ENCODE measurements around the gene CARD9.

Gene CARD9

DNA sequence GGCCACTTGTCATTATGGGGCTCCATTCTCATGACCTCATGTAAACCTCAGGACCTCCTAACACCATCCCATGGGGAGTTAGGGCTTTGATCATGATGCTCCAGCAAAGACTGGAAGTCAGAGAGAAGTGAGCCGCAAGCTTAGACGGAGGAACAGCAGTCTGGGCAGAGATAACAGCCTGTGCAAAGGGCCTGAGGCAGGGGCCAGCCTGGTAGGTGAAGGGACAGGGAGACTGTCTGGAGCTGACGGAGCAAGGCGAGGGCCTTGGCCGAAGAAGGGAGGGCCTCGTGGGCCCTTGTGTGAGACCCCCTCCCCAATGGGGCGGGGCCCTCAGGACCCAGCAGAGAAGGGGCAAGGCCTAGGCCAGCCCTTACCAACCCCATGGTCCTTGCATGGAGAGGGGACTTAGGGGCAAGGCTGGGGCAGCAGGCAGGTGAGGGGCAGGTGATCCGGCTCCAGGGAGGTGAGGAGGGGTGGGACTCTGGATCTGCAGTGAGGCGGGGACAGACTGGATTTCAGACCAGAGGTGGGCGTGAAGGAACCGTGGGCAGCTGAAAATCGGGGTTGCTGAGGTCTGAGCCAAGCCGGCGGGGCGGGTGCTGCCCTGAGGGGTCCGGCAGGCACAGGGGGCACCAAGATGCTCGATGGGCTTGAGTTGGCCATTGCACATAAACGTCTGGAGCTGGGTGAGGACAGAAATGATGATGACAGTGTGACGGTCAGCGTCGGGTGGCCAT lies 28.8 kb downstream of the CARD9 start:
- no peak for DNase-seq

GRCh38 chr9:136343884-136344269 lies 29.6 kb downstream of the CARD9 start:
- no peak for DNase-seq

DNA sequence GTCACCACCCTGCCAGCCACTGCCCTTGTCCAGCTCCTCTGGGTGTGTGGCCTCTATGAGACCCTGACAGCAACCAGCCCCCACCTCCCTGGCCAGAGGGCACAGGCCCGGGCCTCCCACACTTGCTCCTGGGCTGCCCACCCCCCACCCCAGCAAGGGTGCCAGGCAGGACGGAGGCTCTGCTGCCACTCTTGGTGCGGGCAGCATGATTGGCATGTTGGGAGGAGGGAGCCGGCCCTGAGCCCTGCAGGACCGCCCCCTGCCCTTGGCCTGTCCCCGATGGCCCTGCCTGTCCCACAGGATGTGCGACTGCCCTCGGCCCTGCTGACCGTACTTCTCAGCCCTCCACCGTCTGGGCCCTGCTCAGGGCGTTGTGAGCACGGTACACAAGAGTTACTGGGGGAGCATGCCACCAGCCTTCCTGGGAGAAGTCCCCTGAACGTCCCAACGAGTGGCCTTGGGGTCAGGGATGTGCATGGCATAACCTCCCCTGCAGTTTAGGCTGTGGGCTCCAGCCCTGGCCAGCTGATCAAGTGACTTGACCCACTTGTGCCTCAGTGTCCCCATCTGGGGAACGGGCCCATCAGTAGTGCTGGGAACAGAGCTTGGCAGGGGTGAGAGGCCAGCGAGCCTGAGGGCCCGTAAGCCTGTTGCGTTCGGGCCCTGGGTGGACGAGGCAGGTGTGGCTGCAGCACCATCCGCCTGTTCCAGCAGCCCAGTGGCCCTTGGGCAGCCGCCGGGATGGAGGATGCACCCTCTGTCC lies 30.2 kb downstream of the CARD9 start:
- no peak for DNase-seq

DNA sequence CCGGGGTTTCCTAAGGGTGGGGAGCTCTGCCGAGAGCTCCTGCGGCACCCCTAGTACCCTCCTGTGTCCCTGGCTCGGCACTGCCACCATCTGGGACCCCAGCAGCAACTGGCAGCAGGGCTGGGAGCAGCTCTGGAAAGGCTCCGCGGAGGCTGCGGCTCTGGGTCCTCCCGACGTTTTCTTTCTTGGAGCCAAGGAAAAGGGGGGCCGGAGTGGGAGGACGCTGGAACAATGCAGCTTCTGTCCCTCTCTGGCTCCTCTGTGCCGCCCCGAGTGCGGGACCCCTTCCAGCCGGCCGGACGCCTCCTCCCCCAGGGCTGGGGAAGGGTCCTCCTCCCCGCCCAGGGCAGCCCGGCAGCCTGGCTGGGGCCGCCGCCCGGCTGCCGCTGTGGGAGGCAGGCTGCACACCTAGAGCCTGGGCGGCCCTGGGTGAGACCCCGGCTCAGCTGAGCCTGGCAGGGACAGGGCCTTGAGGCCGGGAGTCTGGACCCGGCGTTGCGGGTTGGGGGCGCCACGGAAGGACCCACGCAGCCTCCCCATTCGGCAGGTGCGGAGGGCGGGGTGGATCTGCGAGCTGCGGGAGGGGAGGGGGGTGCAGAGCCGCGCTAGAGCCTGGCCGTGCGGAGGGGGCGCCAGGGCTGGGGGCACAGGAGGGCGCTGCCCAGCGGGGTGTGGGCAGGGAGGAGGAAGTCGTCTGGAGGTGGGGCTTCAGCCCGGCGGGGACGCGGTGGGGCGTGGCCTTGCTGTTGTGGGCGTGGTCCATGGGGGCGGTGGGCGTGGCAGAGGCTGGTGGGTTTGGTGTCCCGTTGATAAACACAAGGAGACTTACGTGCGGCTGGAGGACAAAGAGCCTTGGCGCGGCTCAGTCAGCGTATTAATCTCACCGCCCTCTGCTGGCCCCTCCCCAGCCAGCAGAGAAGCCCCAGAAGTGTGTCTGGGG lies 31.0 kb downstream of the CARD9 start:
- DNase-seq, result peak; percentile 77

DNA sequence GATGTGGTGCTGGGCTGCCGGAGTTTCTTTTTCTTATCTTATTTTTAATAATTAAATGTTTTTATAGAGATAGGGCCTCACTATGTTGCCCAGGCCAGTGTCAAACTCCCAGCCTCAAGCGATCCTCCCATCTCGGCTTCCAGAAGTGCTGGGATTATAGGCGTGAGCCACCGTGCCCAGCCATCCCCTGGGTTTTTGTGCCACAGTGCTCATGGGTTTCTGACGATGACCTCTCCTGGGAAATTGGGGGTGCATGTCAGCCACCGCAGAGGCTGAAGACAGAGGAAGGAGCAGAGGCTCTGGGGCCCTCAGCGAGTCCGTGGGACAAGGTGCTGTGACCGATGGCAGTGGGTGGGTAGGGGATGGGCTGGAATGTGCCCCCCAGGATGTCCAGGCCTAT lies 31.7 kb downstream of the CARD9 start:
- DNase-seq, result no peak

DNA sequence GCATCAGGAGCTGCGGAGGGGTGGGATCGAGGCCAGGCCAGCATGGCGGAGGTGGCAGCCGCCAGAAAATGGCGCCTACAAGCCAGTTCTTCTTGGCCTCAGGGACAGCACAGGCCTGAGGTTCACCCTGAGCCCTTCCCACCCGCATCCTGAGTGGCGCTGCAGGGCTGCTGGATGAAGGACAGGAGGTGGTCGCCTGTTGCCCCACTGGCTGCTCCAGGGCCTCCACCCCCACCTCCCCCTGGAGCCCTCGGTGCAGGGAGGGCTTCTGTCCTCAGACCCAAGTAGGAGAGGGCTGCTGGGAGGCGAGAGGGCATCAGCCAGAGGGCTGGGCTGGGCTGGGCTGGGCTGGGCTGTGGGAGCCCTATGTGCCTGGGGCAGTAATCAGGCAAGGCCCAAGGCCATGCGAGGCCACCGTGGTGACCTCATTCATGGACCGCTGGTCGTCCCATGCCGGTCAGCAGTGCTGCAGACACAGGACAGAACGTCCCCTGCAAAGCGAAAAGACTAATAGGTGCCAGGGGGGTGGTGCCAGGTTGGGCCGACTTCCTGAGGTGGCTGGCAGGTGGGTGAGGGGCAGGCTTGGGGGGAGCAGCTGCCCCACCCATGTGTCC lies 32.3 kb downstream of the CARD9 start:
- no peak for DNase-seq

GRCh38 chr9:136340356-136341041 lies 33.0 kb downstream of the CARD9 start:
- no peak for DNase-seq

DNA sequence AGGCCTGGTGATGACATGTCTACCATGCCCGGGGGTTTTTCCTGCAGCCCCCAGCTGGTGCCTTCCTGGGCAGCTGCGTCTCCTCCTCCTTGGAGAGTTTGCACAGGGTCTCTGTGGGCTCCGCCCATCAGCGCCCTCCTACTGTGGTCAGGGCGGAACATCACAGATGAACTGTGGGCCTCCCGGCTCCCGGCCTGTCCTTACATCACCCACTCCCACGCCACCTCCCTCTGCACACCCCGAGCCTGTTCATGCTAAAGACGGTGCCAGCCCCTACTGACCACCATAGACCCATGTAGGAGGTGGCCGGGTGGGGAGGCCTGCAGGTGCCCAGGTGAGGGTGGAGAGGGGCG lies 33.5 kb downstream of the CARD9 start:
- no peak for DNase-seq

DNA sequence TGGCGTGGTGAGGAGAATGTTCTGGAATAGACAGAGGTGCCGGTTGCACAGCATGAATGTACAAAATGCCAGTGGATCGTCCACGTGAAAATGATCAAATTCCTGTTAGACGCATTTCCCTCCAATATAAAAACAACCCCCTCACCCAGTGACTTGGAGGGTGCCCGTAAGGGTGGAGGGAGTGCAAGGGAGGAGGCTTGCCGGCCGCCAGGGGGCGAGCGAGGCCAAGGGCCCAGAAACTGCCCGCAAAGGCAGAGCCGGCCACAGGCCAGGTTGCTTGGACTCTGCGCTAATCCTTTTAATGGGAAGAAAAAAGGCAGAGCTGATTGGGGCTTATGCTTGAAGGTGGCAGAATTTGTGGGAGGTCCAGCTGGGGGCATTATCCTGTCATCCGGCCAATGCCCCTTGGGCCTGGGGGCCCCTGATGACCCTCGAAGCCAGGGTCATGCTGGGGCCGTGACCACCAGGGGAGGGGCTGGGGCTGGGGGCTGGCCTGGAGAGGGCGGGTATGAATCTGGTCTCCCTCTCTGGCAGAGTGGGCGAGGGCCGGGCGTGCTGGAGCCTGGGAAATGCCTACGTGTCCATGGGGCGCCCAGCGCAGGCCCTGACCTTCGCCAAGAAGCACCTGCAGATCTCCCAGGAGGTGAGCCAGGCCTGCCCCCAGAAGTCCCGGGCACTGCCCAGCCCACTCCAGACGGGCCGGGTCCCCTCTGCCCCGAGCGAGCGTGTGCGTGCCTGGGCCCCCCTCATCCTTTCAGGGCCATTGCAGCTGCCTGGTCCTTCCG lies 34.1 kb downstream of the CARD9 start:
- DNase-seq, result peak; percentile 77

- DNase-seq, result no peak
Measured at GRCh38 chr9:136338511-136338910, 35.0 kb downstream of the CARD9 start.

- no peak for DNase-seq
Measured at GRCh38 chr9:136337416-136338395, 35.8 kb downstream of the CARD9 start.

- no peak for DNase-seq
Measured at GRCh38 chr9:136336881-136337280, 36.6 kb downstream of the CARD9 start.

DNA sequence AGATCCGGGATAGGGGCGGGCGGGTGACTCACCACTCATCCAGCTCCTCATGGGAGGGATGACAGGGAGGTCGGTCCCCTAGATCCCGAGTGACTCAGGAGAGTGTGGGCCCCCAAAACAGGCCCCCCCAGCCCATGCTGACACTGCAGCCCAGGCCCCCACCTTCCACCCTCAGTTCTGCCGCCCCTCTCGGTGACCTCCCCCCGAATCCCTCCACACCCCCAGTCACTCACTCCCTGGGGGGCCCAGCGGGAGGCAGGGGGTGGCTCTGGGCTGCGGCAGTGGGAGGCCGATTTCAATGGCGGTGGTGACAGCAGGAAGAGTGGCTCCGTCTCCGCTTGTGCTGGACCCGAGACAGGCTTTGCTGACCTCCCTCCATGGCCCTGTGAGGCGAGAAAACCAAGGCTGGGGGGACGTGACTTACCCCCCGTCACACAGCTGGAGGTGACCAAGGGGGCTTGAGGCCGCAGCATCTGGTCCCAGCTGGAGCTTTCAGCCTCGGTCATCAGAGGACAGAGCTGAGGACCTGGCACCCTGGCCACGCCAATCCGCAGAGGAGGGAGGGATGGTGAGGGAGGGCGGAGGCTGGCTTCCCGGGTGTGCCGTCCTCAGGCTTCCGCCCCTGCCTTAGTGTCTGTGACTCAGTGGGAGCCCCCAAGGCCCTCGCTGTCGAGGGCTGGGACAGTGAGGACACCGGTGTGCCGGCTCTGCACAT lies 37.2 kb downstream of the CARD9 start:
- DNase-seq, result no peak

GRCh38 chr9:136335296-136336155 lies 37.9 kb downstream of the CARD9 start:
- DNase-seq, result no peak

GRCh38 chr9:136334541-136334940 lies 38.9 kb downstream of the CARD9 start:
- DNase-seq, result no peak

DNA sequence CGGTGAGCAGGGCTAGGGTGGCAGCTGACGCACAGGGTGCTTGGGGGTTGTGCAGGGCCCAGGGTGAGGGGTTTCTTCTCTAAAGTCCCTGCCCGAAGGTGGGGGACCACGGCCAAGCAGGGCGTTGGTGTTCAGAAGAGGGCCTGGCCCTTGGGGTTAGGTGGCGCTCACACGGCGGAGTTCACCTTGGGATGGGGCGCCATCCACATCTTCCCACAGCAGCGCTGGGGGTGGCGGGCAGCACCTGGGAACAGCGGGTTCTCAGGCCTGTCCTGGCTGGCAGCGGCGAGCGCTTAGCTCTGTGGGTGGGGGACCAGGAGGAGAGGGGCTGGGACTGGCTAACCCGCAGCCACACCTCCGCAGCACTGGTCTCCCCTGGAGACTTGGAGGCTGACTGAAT lies 40.0 kb downstream of the CARD9 start:
- DNase-seq, result no peak

- no peak for DNase-seq
Measured at GRCh38 chr9:136333045-136333444, 40.4 kb downstream of the CARD9 start.

GRCh38 chr9:136332482-136332983 lies 40.9 kb downstream of the CARD9 start:
- no peak for DNase-seq

Measured in suppressor macrophage treated with lipopolysaccharide for 4 hours (primary cell).